Fibroblast of lung (primary cell): ENCODE data around the gene GH2. TPM values are rescaled to one million over a fixed set of nuclear protein-coding genes. Genes with fewer than 3 reads are reported as not detected.

ENCODE experiments used
- DNase-seq, 2 donors: peaks; one replicate each; pipeline versions ENCODE4 v3.0.0 to v3.0.0-alpha.2; 2010; ENCODE audit warnings: low read depth in 2 of 2
- H2AFZ ChIP-seq: 2 replicates; pipeline ENCODE4 v1.5.1; 2012; ENCODE audit warnings: low read length, control low read depth, inconsistent platforms
- H3K27ac ChIP-seq: 2 replicates; pipeline ENCODE4 v1.5.1; 2011; ENCODE audit warnings: low read length, control low read depth; ENCODE audit not compliant: insufficient read depth
- H3K27me3 ChIP-seq: 2 replicates; pipeline ENCODE4 v1.5.1; 2011; ENCODE audit warnings: mild to moderate bottlenecking, low read length; ENCODE audit not compliant: control insufficient read depth, insufficient read depth
- H3K36me3 ChIP-seq: 2 replicates; pipeline ENCODE4 v1.5.1; 2011; ENCODE audit warnings: low read length; ENCODE audit not compliant: control insufficient read depth, insufficient read depth
- H3K4me1 ChIP-seq: 2 replicates; pipeline ENCODE4 v1.5.1; 2011; ENCODE audit warnings: low read length; ENCODE audit not compliant: control insufficient read depth, insufficient read depth; ENCODE audit errors: extremely low read depth
- H3K4me2 ChIP-seq: 2 replicates; pipeline ENCODE4 v1.5.1; 2011; ENCODE audit warnings: low read length, control low read depth; ENCODE audit not compliant: insufficient read depth; ENCODE audit errors: extremely low read depth
- H3K4me3 ChIP-seq, 4 experiments: fragments of 200-600 bp in 1 of 4; sonication (generic) in 1 of 4; replicated peaks in 1 of 4; 2 replicates each; pipeline ENCODE4 v1.5.1; 2011 to 2016; ENCODE audit warnings: low read length in 4 of 4, low read depth in 3 of 4, mild to moderate bottlenecking in 3 of 4, control low read depth in 2 of 4, inconsistent platforms in 1 of 4, mixed read lengths in 1 of 4; ENCODE audit not compliant: insufficient read depth in 1 of 4; ENCODE audit errors: control extremely low read depth in 1 of 4
- H3K79me2 ChIP-seq: 2 replicates; pipeline ENCODE4 v1.5.1; 2012; ENCODE audit warnings: mild to moderate bottlenecking, low read length, inconsistent platforms; ENCODE audit not compliant: control insufficient read depth, insufficient read depth
- H3K9ac ChIP-seq: 2 replicates; pipeline ENCODE4 v1.5.1; 2011; ENCODE audit warnings: mild to moderate bottlenecking, low read length, control low read depth; ENCODE audit not compliant: insufficient read depth
- H3K9me3 ChIP-seq: 2 replicates; pipeline ENCODE4 v1.5.1; 2012; ENCODE audit warnings: low read depth, low read length; ENCODE audit not compliant: control insufficient read depth, insufficient read depth
- H4K20me1 ChIP-seq: 2 replicates; pipeline ENCODE4 v1.5.1; 2011; ENCODE audit warnings: low read length; ENCODE audit not compliant: control insufficient read depth, insufficient read depth; ENCODE audit errors: extremely low read depth
- CTCF ChIP-seq, 2 donors: IDR thresholded peaks in 1 of 2; conservative IDR thresholded peaks in 1 of 2; 1 replicate in 1 of 2; 2 replicates in 1 of 2; pipeline ENCODE4 v1.5.1; 2011 to 2012; ENCODE audit warnings: low read length in 2 of 2, control low read depth in 1 of 2, inconsistent platforms in 1 of 2, low read depth in 1 of 2, mild to moderate bottlenecking in 1 of 2
- EZH2 ChIP-seq: IDR thresholded peaks from 2 replicates; pipeline ENCODE4 v1.5.1; 2012; ENCODE audit warnings: low read length, control low read depth, mild to moderate bottlenecking; ENCODE audit errors: missing control alignments
- polyA plus RNA-seq, 2 donors: library from polyadenylated mRNA; depleted of rRNA in 1 of 2; stranded (reverse) in 1 of 2; unstranded in 1 of 2; fragments of >200 nt; gene quantifications; 2 replicates each; pipeline ENCODE4 v1.2.1, GENCODE V29; 2011 to 2012; ENCODE audit warnings: missing spikeins in 1 of 2
- total RNA-seq: library from RNA; depleted of rRNA; stranded (reverse); fragments of >200 nt; gene quantifications from 2 replicates; pipeline ENCODE4 v1.2.1, GENCODE V29; 2014

Gene GH2
- total and polyA plus RNA-seq, 2 donors (not counting 1 experiment from before 2014, with no cell fraction given): not detected

- H3K4me3 ChIP-seq: no peak overlapping the region
- H3K27me3 ChIP-seq: no peaks in the 10 kb centered on the region
- peaks cover 39% of the 10 kb centered on the region for H3K36me3 ChIP-seq
- DNase-seq: no peak
- TF ChIP-seq EZH2 (no peak), CTCF (conservative IDR thresholded peaks at IDR 0.05 in 1 of 2, IDR thresholded peaks at IDR 0.05 in 1 of 2; ENCODE audit: low read depth in 1 of 2, low read length in 2 of 2) (no peak)
- peaks cover 40% of the 10 kb centered on the region for H3K79me2 ChIP-seq
- H3K4me2 ChIP-seq: no peak overlapping the region
- no peak overlapping the region for H2AFZ ChIP-seq
- no peak overlapping the region for H3K9ac ChIP-seq
- H3K4me1 ChIP-seq: peaks cover 8% of the 10 kb centered on the region
- no peaks in the 10 kb centered on the region for H4K20me1 ChIP-seq
- H3K9me3 ChIP-seq: no peaks in the 10 kb centered on the region
- H3K27ac ChIP-seq: no peak overlapping the region
Measured at GRCh38 chr17:63830278-63830677, 51.5 kb downstream of the GH2 start.

Other genes with a start within 250 kb of the GH2 start
- 3.1 and 3.3 TPM in 2 replicates for gene LIMD2, start 181.8 kb downstream of the GH2 start, total RNA-seq
- gene LIMD2, start 181.8 kb downstream of the GH2 start, polyA plus RNA-seq: 2.9 TPM in 2 replicates
- gene STRADA, start 140.1 kb downstream of the GH2 start, total RNA-seq: 14.6 and 22.8 TPM in 2 replicates
- 22.8 and 29.2 TPM in 2 replicates for gene STRADA, start 140.1 kb downstream of the GH2 start, polyA plus RNA-seq
- gene CCDC47, start 108.3 kb downstream of the GH2 start, total RNA-seq: 64.5 and 65.6 TPM in 2 replicates
- 72.3 and 83.2 TPM in 2 replicates for gene CCDC47, start 108.3 kb downstream of the GH2 start, polyA plus RNA-seq
- gene DDX42, start 107.8 kb downstream of the GH2 start, total RNA-seq: 53.4 and 61.8 TPM in 2 replicates
- gene DDX42, start 107.8 kb downstream of the GH2 start, polyA plus RNA-seq: 67.0 and 81.5 TPM in 2 replicates
- 61.9 and 66.9 TPM in 2 replicates for gene PSMC5, start 54.5 kb downstream of the GH2 start, total RNA-seq
- 216 and 276 TPM in 2 replicates for gene PSMC5, start 54.5 kb downstream of the GH2 start, polyA plus RNA-seq
- gene FTSJ3, start 54.3 kb downstream of the GH2 start, total RNA-seq: 61.8 and 86.5 TPM in 2 replicates
- gene FTSJ3, start 54.3 kb downstream of the GH2 start, polyA plus RNA-seq: 37.8 and 62.2 TPM in 2 replicates
- gene SMARCD2, start 39.3 kb downstream of the GH2 start, total RNA-seq: 87.0 and 94.5 TPM in 2 replicates
- gene SMARCD2, start 39.3 kb downstream of the GH2 start, polyA plus RNA-seq: 51.1 and 57.9 TPM in 2 replicates
- gene CSH2, start 8.3 kb downstream of the GH2 start, total RNA-seq: not detected in 2 replicates
- gene CSH2, start 8.3 kb downstream of the GH2 start, polyA plus RNA-seq: not detected in 2 replicates
- not detected in 2 replicates for gene CSH1, start 14.6 kb upstream of the GH2 start, total RNA-seq
- gene CSH1, start 14.6 kb upstream of the GH2 start, polyA plus RNA-seq: not detected in 2 replicates
- not detected in 2 replicates for gene CSHL1, start 29.3 kb upstream of the GH2 start, total RNA-seq
- not detected in 2 replicates for gene CSHL1, start 29.3 kb upstream of the GH2 start, polyA plus RNA-seq
- not detected in 2 replicates for gene GH1, start 36.9 kb upstream of the GH2 start, total RNA-seq
- not detected in 2 replicates for gene GH1, start 36.9 kb upstream of the GH2 start, polyA plus RNA-seq
- 0.17 and 0.26 TPM in 2 replicates for gene CD79B, start 50.4 kb upstream of the GH2 start, total RNA-seq
- gene CD79B, start 50.4 kb upstream of the GH2 start, polyA plus RNA-seq: 0.72 TPM in 1 of 2 replicates, not detected in the other
- gene SCN4A, start 91.0 kb upstream of the GH2 start, total RNA-seq: under 0.01 and 0.83 TPM in 2 replicates
- gene SCN4A, start 91.0 kb upstream of the GH2 start, polyA plus RNA-seq: not detected in 2 replicates
- 0.17 and 0.26 TPM in 2 replicates for gene PRR29, start 116.4 kb upstream of the GH2 start, total RNA-seq
- 0.02 and 0.19 TPM in 2 replicates for gene PRR29, start 116.4 kb upstream of the GH2 start, polyA plus RNA-seq
- 2.6 and 3.5 TPM in 2 replicates for gene ICAM2, start 138.7 kb upstream of the GH2 start, total RNA-seq
- 0.45 and 1.1 TPM in 2 replicates for gene ICAM2, start 138.7 kb upstream of the GH2 start, polyA plus RNA-seq
- gene ERN1, start 248.2 kb upstream of the GH2 start, total RNA-seq: 11.7 and 13.9 TPM in 2 replicates
- 3.3 and 3.4 TPM in 2 replicates for gene ERN1, start 248.2 kb upstream of the GH2 start, polyA plus RNA-seq